ACC112 (cell line): Measurements from ENCODE around the gene ABAT.

Experiments used
- H2AFZ ChIP-seq: fragments of 200-600 bp; sonication (generic); one replicate; pipeline ENCODE4 v1.6.0; 2017; ENCODE audit warnings: antibody characterized with exemption, low read length; ENCODE audit not compliant: unreplicated experiment
- H3K27ac ChIP-seq: fragments of 200-600 bp; sonication (generic); 2 replicates; pipeline ENCODE4 v1.5.1; 2014; ENCODE audit warnings: low read depth, mild to moderate bottlenecking, antibody characterized with exemption, low read length, moderate library complexity
- H3K27me3 ChIP-seq: fragments of 200-600 bp; sonication (generic); 2 replicates; pipeline ENCODE4 v1.6.1; 2014; ENCODE audit warnings: mild to moderate bottlenecking, antibody characterized with exemption, low read length, moderate library complexity, mixed read lengths; ENCODE audit not compliant: insufficient read depth
- H3K36me3 ChIP-seq: fragments of 200-600 bp; sonication (generic); 2 replicates; pipeline ENCODE4 v1.6.1; 2016; ENCODE audit warnings: mild to moderate bottlenecking, antibody characterized with exemption, low read length, moderate library complexity, mixed read lengths; ENCODE audit not compliant: insufficient read depth
- H3K4me1 ChIP-seq: fragments of 200-600 bp; sonication (generic); one replicate; pipeline ENCODE4 v1.6.1; 2016; ENCODE audit warnings: low read length, mixed read lengths; ENCODE audit not compliant: insufficient read depth, unreplicated experiment, control insufficient read depth
- H3K4me3 ChIP-seq: fragments of 200-600 bp; sonication (generic); 2 replicates; pipeline ENCODE4 v1.5.1; 2014; ENCODE audit warnings: mild to moderate bottlenecking, low read depth, low read length
- H3K79me2 ChIP-seq: fragments of 200-600 bp; sonication (generic); one replicate; pipeline ENCODE4 v1.6.0; 2016; ENCODE audit warnings: low read length; ENCODE audit not compliant: control insufficient read depth, unreplicated experiment, insufficient read depth

Gene ABAT

GRCh38 chr16:8729779-8730334 is 55.4 kb downstream of the ABAT start:
- Histone ChIP-seq H3K27me3 (peaks cover 32% of the 10 kb centered on the region), H3K27ac (no peak overlapping the region), H2AFZ (no peak overlapping the region), H3K79me2 (no peaks in the 10 kb centered on the region), H3K4me1 (no peaks in the 10 kb centered on the region), H3K4me3 (no peak overlapping the region), H3K36me3 (no peaks in the 10 kb centered on the region)

GRCh38 chr16:8730335-8730915 is 56.0 kb downstream of the ABAT start:
- Histone ChIP-seq H3K79me2 (no peaks in the 10 kb centered on the region), H3K4me3 (no peak overlapping the region), H3K27me3 (peaks cover 32% of the 10 kb centered on the region), H2AFZ (no peak overlapping the region), H3K4me1 (no peaks in the 10 kb centered on the region), H3K27ac (no peak overlapping the region), H3K36me3 (no peaks in the 10 kb centered on the region)

GRCh38 chr16:8733849-8734540 is 59.6 kb downstream of the ABAT start:
- H2AFZ ChIP-seq: no peak overlapping the region
- H3K36me3 ChIP-seq: no peaks in the 10 kb centered on the region
- no peak overlapping the region for H3K4me3 ChIP-seq
- H3K27ac ChIP-seq: no peak overlapping the region
- no peaks in the 10 kb centered on the region for H3K4me1 ChIP-seq
- H3K27me3 ChIP-seq: peaks cover 10% of the 10 kb centered on the region
- H3K79me2 ChIP-seq: no peaks in the 10 kb centered on the region

- Histone ChIP-seq H3K79me2 (no peaks in the 10 kb centered on the region), H3K27ac (no peak overlapping the region), H3K36me3 (no peaks in the 10 kb centered on the region), H3K27me3 (peaks cover 17% of the 10 kb centered on the region), H3K4me3 (no peak overlapping the region), H3K4me1 (no peaks in the 10 kb centered on the region), H2AFZ (no peak overlapping the region)
These were observed 61.2 kb downstream of the ABAT start for GRCh38 chr16:8735574-8735973.

GRCh38 chr16:8736123-8736668 is 61.8 kb downstream of the ABAT start:
- Histone ChIP-seq H3K27ac (no peak overlapping the region), H3K4me1 (no peaks in the 10 kb centered on the region), H3K4me3 (no peak overlapping the region), H2AFZ (no peak overlapping the region), H3K27me3 (peaks cover 21% of the 10 kb centered on the region), H3K36me3 (no peaks in the 10 kb centered on the region), H3K79me2 (no peaks in the 10 kb centered on the region)

GRCh38 chr16:8739151-8739550 is 64.7 kb downstream of the ABAT start:
- H3K4me3 ChIP-seq: no peak overlapping the region

GRCh38 chr16:8739989-8740704 is 65.7 kb downstream of the ABAT start:
- Histone ChIP-seq H3K27ac (no peak overlapping the region), H2AFZ (no peak overlapping the region), H3K4me1 (no peaks in the 10 kb centered on the region), H3K27me3 (peaks cover 40% of the 10 kb centered on the region), H3K36me3 (no peaks in the 10 kb centered on the region), H3K79me2 (no peaks in the 10 kb centered on the region), H3K4me3 (no peak overlapping the region)

More at GRCh38 chr16:8739151-8739550, 64.7 kb downstream of the ABAT start:
- no peaks in the 10 kb centered on the region for H3K79me2 ChIP-seq
- H2AFZ ChIP-seq: no peak overlapping the region
- no peaks in the 10 kb centered on the region for H3K4me1 ChIP-seq
- H3K27ac ChIP-seq: no peak overlapping the region
- no peaks in the 10 kb centered on the region for H3K36me3 ChIP-seq
- peaks cover 40% of the 10 kb centered on the region for H3K27me3 ChIP-seq

- H3K27ac ChIP-seq: no peak overlapping the region
- peaks cover 40% of the 10 kb centered on the region for H3K27me3 ChIP-seq
- H2AFZ ChIP-seq: no peak overlapping the region
- H3K36me3 ChIP-seq: no peaks in the 10 kb centered on the region
- no peak overlapping the region for H3K4me3 ChIP-seq
- no peaks in the 10 kb centered on the region for H3K79me2 ChIP-seq
- H3K4me1 ChIP-seq: no peaks in the 10 kb centered on the region
These were observed 66.4 kb downstream of the ABAT start for GRCh38 chr16:8740775-8741355.

- Histone ChIP-seq H3K4me3 (no peak overlapping the region), H3K27me3 (peaks cover 40% of the 10 kb centered on the region), H2AFZ (no peak overlapping the region), H3K27ac (no peak overlapping the region), H3K36me3 (no peaks in the 10 kb centered on the region), H3K79me2 (no peaks in the 10 kb centered on the region), H3K4me1 (no peaks in the 10 kb centered on the region)
These were observed 67.2 kb downstream of the ABAT start for GRCh38 chr16:8741636-8742035.

GRCh38 chr16:8742068-8742467 is 67.7 kb downstream of the ABAT start:
- H3K36me3 ChIP-seq: no peaks in the 10 kb centered on the region
- H3K4me1 ChIP-seq: no peaks in the 10 kb centered on the region
- no peak overlapping the region for H3K4me3 ChIP-seq
- no peak overlapping the region for H3K27ac ChIP-seq
- H2AFZ ChIP-seq: no peak overlapping the region
- peaks cover 44% of the 10 kb centered on the region for H3K27me3 ChIP-seq
- no peaks in the 10 kb centered on the region for H3K79me2 ChIP-seq
